Bronchial smooth muscle cell (primary cell): ENCODE results near the gene PCDHA6. TPM values are rescaled to one million over a fixed set of nuclear protein-coding genes. Genes with fewer than 3 reads are reported as not detected.

Experiments used
- total RNA-seq: library from RNA; depleted of rRNA; stranded (reverse); fragments of >200 nt; gene quantifications from 2 replicates; pipeline ENCODE4 v1.2.1, GENCODE V29; 2014

PCDHA6 gene
- total RNA-seq, 1 donor from 2014 or later, result 0.32 TPM

Other genes with a start within 250 kb of the PCDHA6 start
- gene CD14, start 194.8 kb upstream of the PCDHA6 start, total RNA-seq, result 0.32 TPM in 1 of 2 replicates, not detected in the other
- 6.2 and 6.8 TPM in 2 replicates for gene TMCO6, start 188.5 kb upstream of the PCDHA6 start, total RNA-seq
- gene NDUFA2, start 180.3 kb upstream of the PCDHA6 start, total RNA-seq, result 94.2 and 102 TPM in 2 replicates
- gene IK, start 180.1 kb upstream of the PCDHA6 start, total RNA-seq, result 130 and 168 TPM in 2 replicates
- gene WDR55, start 163.1 kb upstream of the PCDHA6 start, total RNA-seq, result 19.0 and 22.4 TPM in 2 replicates
- 0.16 and 0.17 TPM in 2 replicates for gene DND1, start 154.4 kb upstream of the PCDHA6 start, total RNA-seq
- gene HARS1, start 136.6 kb upstream of the PCDHA6 start, total RNA-seq, result 73.1 and 73.9 TPM in 2 replicates
- 27.0 and 34.0 TPM in 2 replicates for gene HARS2, start 136.5 kb upstream of the PCDHA6 start, total RNA-seq
- 69.5 and 93.2 TPM in 2 replicates for gene ZMAT2, start 127.5 kb upstream of the PCDHA6 start, total RNA-seq
- under 0.01 TPM in 2 replicates for gene PCDHA1, start 41.8 kb upstream of the PCDHA6 start, total RNA-seq
- under 0.01 TPM in 1 of 2 replicates, not detected in the other for gene PCDHA2, start 33.1 kb upstream of the PCDHA6 start, total RNA-seq
- 0.32 and 0.34 TPM in 2 replicates for gene PCDHA3, start 26.9 kb upstream of the PCDHA6 start, total RNA-seq
- 0.32 and 0.86 TPM in 2 replicates for gene PCDHA4, start 20.9 kb upstream of the PCDHA6 start, total RNA-seq
- under 0.01 and 0.09 TPM in 2 replicates for gene PCDHA5, start 6.3 kb upstream of the PCDHA6 start, total RNA-seq
- gene PCDHA7, start 6.3 kb downstream of the PCDHA6 start, total RNA-seq, result 0.26 and 0.47 TPM in 2 replicates
- 0.16 and 0.17 TPM in 2 replicates for gene PCDHA8, start 13.2 kb downstream of the PCDHA6 start, total RNA-seq
- 0.09 and 0.16 TPM in 2 replicates for gene PCDHA9, start 20.4 kb downstream of the PCDHA6 start, total RNA-seq
- under 0.01 and 0.26 TPM in 2 replicates for gene PCDHA10, start 27.9 kb downstream of the PCDHA6 start, total RNA-seq
- gene PCDHA11, start 41.0 kb downstream of the PCDHA6 start, total RNA-seq, result 0.09 and 0.16 TPM in 2 replicates
- under 0.01 TPM in 2 replicates for gene PCDHA12, start 47.3 kb downstream of the PCDHA6 start, total RNA-seq
- 0.09 and 0.16 TPM in 2 replicates for gene PCDHA13, start 54.2 kb downstream of the PCDHA6 start, total RNA-seq
- gene PCDHAC1, start 98.3 kb downstream of the PCDHA6 start, total RNA-seq, result under 0.01 and 0.09 TPM in 2 replicates
- gene PCDHAC2, start 138.5 kb downstream of the PCDHA6 start, total RNA-seq, result under 0.01 and 0.09 TPM in 2 replicates
- gene PCDHB1, start 223.4 kb downstream of the PCDHA6 start, total RNA-seq, result not detected in 2 replicates